ENCODE measurements around the gene MEOX1.
A peak's percentile ranks its signal among the peaks of the same experiment; 100 is the strongest.
"Not testable (repeated sequence)": the region's sequence is repeated elsewhere in the genome, so short reads cannot be mapped to it uniquely, and the experiment has no call there.

MEOX1 gene

GRCh38 chr17:43661699-43662412 is at the start of gene MEOX1:
Gene MEOX1, minus strand, starts transcription at chr17:43661922. Its CDS starts 388 bp downstream, at chr17:43661534.
- DNase-seq: no peak

GRCh38 chr17:43710101-43710500 is 48.4 kb upstream of the MEOX1 start:
- DNase-seq: no peak

DNA sequence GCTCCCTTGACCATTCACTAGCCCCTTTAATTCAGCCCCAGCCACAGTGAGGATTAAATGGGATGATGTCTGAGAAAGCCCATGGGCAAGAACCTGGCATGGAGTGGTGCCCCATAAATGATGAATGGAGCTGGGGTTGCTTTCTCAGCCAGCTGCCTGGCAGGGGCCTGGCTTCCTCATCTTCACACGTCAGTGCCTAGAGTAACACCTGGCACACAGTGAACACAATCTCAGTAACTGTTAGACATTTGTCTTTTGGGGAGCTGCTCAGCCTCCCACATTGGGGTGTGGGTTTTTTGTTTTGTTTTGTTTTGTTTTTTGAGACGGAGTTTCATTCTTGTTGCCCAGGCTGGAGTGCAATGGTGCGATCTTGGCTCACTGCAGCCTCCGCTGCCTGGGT is 47.5 kb upstream of the MEOX1 start:
- DNase-seq: no peak

DNA sequence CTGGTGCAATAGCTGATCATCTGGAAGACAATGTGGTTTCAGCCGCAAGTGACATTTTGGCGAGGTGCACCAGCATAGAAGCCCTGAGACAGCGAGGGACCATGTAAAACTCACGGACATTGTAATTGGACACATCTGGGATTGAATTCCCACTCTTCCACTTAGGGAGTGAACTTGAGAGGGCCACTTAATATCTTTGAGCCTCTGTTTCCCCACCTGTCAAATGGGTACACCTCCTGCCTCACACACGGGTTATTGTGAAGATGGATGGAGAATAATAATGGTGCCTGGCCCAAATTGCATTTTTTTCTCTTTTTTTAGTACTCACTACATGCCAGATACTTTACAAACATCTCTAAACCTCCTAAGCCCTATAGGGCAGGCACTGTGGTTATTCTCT is 45.5 kb upstream of the MEOX1 start:
- no peak for DNase-seq

DNA sequence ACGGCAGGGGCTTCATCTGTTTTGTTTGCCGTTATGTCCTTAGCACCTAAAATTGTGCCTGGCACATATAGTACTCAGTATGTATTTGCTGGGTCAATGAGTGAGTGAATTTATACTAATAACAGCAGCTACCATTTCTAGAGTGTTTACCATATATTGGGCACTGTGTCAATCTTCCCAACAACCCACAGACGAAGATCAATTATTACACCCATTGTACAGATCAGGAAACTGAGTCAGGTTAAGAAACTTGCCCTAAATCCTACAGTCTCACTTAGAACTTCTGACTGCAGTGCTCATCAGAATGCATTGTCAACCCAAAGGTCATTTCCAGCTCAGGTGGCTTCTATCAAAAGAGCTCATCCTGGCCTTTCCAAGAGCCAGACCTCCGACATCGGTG is 44.5 kb upstream of the MEOX1 start:
- DNase-seq: no peak

DNA sequence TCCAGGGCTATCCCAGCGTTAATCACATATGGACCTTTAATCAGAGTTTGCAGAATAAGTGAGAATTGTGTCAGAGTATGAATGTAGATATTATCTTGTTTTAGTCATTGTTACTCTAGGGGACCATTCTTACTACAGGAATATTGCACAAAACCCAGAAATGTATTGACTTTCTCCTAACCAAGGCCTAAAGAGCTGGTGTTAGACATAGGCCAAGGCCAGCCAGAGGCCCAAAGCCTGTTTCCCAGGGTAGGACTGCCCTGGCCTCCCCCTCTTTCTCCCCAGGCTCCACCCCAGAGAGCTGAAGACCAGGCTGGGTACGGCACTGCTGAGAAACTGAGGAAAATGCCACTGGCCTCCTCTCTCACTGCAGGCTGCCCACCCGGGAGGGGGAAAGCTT is 41.9 kb upstream of the MEOX1 start:
- no peak for DNase-seq

DNA sequence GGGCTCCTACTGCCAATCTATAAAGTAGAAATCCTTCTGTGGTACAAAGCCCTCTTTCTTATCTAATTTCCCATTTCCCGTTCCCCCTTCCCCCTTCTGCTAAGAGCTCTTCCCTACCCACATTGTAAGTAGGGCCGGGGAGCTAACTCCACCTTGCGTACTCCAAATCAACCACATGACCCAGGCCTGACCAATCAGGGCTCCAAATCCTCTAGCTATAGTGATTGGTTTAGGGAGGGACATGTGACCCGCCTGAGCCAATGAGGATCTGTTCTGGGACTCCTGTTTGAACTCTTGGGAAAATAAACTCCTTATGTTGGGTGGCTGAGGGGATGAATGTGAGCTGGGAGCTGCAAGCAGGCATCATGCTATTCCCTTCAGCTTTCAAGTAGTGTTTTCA is 40.9 kb upstream of the MEOX1 start:
- peak; percentile 10 for DNase-seq

DNA sequence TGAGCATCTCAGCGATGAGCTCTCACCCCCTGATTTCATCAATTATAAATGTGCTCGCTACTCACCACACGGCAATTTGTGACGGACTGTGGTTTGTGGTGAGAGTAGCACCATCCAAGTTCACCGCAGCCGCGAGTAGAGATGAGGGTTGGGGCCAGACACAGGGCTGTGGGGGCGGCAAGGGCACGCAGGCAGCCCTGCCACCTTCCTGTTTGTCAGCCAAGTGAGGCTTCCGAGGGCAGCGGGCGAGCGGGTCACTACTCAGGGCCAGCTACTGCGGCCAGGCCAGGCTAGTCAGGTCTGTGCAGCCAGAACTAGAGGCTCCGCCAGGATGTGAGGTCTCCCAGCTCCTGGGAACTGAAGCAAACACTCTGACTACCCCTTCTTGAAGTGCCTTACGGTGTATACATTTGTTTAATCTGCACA is 39.6 kb upstream of the MEOX1 start:
- DNase-seq: peak; percentile 49

DNA sequence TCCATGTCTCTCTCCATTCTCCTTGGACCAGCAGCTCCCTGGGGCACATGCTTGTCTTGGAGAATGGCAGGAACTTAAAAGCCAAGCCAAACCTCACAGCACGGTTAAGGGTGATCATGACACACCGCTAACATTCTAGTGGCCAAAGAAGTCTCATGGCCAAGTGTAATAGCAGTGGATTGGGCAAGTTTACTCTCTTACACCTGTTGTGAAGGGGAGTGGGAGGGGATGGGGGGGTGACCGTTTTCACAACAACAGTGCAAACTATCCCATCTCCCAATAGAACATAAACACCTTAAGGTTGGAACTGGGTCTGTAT is 37.7 kb upstream of the MEOX1 start:
- no peak for DNase-seq

GRCh38 chr17:43698678-43699437 is 37.1 kb upstream of the MEOX1 start:
- DNase-seq: no peak

DNA sequence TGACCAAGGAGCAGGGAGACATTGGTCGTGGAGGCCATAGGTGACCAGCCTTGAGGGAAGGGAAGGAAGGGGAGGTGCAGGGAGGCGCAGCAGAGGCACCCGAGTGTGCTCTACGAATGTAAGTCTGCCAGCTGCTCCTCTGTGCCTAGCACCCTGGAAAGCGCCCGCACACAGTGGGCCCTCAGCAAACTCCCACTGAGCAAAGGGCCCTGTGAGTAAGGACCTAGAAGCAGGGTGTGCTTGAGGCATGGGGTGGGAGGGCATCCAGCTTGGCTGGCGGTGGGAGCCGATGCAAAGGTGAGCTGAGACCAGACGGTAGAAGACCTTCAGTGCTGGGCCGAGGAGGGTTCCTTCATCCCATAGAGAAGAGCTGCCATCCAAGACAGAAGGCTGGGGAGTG is 36.2 kb upstream of the MEOX1 start:
- no peak for DNase-seq

- no peak for DNase-seq
Measured at GRCh38 chr17:43696891-43697290, 35.2 kb upstream of the MEOX1 start.

DNA sequence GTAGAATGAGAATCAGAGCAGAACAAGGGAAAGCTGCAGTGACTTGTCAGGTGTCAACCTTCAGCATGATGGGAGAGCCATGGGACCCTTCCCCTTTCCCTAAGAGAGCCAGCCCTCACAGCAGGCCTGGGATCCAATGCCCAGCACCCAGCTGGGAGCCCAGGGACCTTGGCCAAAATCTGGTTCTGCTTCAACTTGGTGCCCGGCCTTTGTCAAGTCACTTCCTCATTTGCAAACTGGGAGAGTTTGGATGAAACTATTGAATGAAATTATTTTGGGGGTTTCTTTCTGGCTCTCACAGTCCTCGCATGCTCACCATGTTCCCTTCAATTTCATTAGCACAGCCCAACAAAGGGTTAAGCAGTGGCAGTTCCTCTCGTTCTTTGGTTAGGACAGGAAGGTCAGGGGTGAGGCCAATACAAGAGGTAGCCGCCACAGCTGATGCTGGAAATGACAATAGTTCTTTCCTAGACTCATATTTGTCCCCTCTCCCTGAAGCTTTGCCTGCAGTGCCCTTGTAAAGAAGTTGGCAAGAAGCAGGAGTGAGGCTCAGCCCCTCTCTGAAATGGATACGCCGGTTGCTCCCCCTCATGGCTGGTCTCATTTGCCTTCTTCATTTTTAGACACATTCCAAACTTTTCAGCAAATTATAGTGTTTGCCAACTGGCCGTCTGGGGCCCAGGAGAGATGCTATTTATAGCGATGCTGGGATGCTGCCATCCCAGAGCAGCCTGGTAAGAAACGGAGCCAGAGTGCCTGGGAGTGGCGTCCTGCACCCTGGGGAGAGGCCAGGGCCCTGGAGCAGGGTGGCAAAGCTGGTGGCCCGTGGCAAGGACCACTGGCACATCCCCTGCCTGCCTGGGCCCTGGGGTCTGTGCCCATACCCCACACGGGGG is 34.5 kb upstream of the MEOX1 start:
- DNase-seq: no peak

GRCh38 chr17:43694081-43694870 is 32.6 kb upstream of the MEOX1 start:
- DNase-seq: peak; percentile 82

GRCh38 chr17:43691317-43691693 is 29.6 kb upstream of the MEOX1 start:
- DNase-seq: no peak

GRCh38 chr17:43690624-43691316 is 29.0 kb upstream of the MEOX1 start:
- DNase-seq: no peak

DNA sequence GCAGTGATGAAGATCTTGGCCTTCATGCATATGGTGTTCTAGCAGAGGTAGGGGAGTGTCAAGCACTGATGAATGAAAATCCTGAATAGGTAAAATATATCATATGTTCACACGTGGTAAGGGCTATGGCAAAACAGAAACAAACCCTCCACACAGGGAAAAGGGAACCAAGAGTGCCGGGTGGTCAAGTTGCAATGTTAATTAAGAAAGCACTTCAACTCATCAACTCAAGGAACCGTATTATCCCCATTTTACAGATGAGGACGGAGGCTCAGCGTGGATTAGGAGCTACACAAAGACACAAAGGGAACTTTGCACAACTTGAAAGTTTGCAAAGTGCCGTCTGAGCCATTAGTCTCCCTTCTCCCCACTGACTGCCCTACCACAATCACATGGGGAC is 28.1 kb upstream of the MEOX1 start:
- DNase-seq: no peak

GRCh38 chr17:43689131-43689530 is 27.4 kb upstream of the MEOX1 start:
- DNase-seq: no peak

- not testable (repeated sequence) for DNase-seq
Measured at GRCh38 chr17:43686957-43687356, 25.2 kb upstream of the MEOX1 start.

- DNase-seq: no peak
Measured at GRCh38 chr17:43683928-43684653, 22.4 kb upstream of the MEOX1 start.

- no peak for DNase-seq
Measured at GRCh38 chr17:43680461-43680860, 18.7 kb upstream of the MEOX1 start.

GRCh38 chr17:43679911-43680310 is 18.2 kb upstream of the MEOX1 start:
- no peak for DNase-seq
